HCT116 (cell line): Measurements from ENCODE around the gene CSNK1G1.

Experiments used
- CTCF ChIP-seq, 3 experiments: fragments of 200-600 bp in 1 of 3; sonication (generic) in 1 of 3; IDR thresholded peaks in 2 of 3; conservative IDR thresholded peaks in 1 of 3; 2 replicates each; pipeline ENCODE4 v1.5.1; 2012 to 2017; ENCODE audit warnings: low read depth in 2 of 3, low read length in 2 of 3, antibody characterized with exemption in 1 of 3, borderline replicate concordance in 1 of 3, control low read depth in 1 of 3, mild to moderate bottlenecking in 1 of 3, mixed read lengths in 1 of 3, mixed run types in 1 of 3, moderate library complexity in 1 of 3; ENCODE audit not compliant: insufficient read depth in 1 of 3
- EGR1 ChIP-seq: IDR thresholded peaks from 2 replicates; pipeline ENCODE4 v1.6.1; 2012; ENCODE audit warnings: low read depth
- ELF1 ChIP-seq: IDR thresholded peaks from 2 replicates; pipeline ENCODE4 v1.6.1; 2012; ENCODE audit warnings: low read depth, borderline replicate concordance
- EZH2 ChIP-seq: fragments of 200-600 bp; sonication (generic); IDR thresholded peaks from 2 replicates; pipeline ENCODE4 v1.6.1; 2017; ENCODE audit warnings: antibody characterized with exemption, mixed run types
- EZH2phosphoT487 ChIP-seq: fragments of 200-600 bp; IDR thresholded peaks from 2 replicates; pipeline ENCODE4 v1.6.1; 2018; ENCODE audit warnings: antibody characterized with exemption, borderline replicate concordance
- POLR2A ChIP-seq: IDR thresholded peaks from 2 replicates; pipeline ENCODE4 v1.7.0; 2011; ENCODE audit warnings: borderline replicate concordance; ENCODE audit not compliant: insufficient read depth, insufficient read length; ENCODE audit errors: extremely low read depth
- POLR2AphosphoS5 ChIP-seq: IDR thresholded peaks from 2 replicates; pipeline ENCODE4 v1.6.1; 2011; ENCODE audit warnings: mild to moderate bottlenecking, low read depth, low read length, moderate library complexity
- RAD21 ChIP-seq: IDR thresholded peaks from 2 replicates; pipeline ENCODE4 v1.6.1; 2012; ENCODE audit warnings: low read depth, mild to moderate bottlenecking
- REST ChIP-seq: IDR thresholded peaks from 2 replicates; pipeline ENCODE4 v1.6.1; 2012; ENCODE audit warnings: low read depth
- SIN3A ChIP-seq: IDR thresholded peaks from 2 replicates; pipeline ENCODE4 v1.6.1; 2012; ENCODE audit warnings: low read depth
- YY1 ChIP-seq: IDR thresholded peaks from 2 replicates; pipeline ENCODE4 v1.6.1; 2011; ENCODE audit warnings: low read length, low read depth, moderate library complexity, mild to moderate bottlenecking; ENCODE audit not compliant: insufficient replicate concordance; ENCODE audit errors: extremely low read depth
- TF ChIP-seq, protein P1 (sequence below): IDR thresholded peaks from 2 replicates; pipeline ENCODE4 v1.6.1; 2012

DNA sequence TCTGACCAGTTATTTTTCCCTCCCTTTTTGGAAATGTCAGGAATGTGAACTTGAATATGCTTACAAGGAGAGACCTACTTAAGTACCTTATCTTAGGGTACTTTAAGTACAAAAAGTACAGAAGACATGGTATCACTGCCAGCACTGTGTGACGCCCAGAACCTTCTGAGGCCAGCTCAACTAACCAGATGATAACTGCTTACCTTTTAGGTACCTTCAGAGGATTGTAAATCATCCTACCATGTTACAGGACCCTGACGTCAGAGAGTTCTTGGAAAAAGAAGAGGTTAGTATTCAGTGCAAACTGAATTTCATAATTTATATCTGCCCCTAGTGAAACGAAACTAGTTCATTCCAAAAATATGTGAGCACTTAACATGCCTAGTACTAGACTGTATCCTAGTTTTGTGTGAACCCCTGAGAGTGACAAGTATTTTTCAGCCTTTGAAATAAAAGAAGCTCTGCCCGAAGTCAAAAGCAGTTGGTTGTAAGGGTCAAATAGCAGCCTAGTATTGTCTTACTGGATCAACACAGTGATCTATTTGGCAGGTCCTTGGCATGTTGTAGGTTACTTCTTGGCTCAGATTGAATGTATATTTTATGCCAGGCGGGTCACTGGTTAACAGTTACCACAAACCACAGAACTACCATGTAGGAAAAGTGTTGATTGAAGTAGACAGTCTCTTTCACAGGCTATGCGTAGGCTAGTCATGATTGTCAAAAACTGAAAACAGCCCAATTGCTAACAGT is 228.3 kb downstream of the CSNK1G1 start:
- TF ChIP-seq CTCF (IDR thresholded peaks at IDR 0.05 in 2 of 3, conservative IDR thresholded peaks at IDR 0.05 in 1 of 3; ENCODE audit: borderline replicate concordance in 1 of 3, insufficient read depth in 1 of 3, low read depth in 2 of 3, low read length in 2 of 3) (no peak), REST (no peak), POLR2A (no peak), RAD21 (no peak), EZH2phosphoT487 (no peak), SIN3A (no peak), POLR2AphosphoS5 (no peak), EGR1 (no peak), YY1 (no peak), EZH2 (no peak), ELF1 (no peak)
- TF ChIP-seq, protein P1, sequence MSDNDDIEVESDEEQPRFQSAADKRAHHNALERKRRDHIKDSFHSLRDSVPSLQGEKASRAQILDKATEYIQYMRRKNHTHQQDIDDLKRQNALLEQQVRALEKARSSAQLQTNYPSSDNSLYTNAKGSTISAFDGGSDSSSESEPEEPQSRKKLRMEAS: no peak
